Kasumi-1 (cell line): ENCODE data around the gene MAFB.

ENCODE experiments used
- DNase-seq, 2 experiments: peaks; one replicate each; lab custom pipeline; 2025; lab: John Stamatoyannopoulos, UW

The MAFB gene

DNA sequence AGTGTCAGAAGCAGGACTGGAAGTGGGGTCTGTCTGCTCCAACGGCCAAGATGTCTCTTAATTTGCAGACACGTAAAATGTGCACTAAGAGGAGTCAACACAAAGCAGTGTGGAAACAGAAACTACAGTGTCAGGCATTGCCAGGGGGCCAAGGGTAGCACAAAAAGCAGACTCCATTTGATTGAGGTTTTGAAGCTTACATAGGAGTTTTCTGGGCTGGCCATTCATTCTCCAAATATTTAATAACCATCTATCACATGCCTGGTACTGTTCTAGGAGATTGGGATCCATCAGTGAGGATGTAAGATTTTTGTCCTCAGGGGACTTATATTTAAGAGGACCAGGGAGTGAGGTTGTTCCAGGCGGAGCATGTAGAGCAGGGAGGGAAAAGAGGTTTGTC, 29.5 kb downstream of the MAFB start:
- no peak for DNase-seq

DNA sequence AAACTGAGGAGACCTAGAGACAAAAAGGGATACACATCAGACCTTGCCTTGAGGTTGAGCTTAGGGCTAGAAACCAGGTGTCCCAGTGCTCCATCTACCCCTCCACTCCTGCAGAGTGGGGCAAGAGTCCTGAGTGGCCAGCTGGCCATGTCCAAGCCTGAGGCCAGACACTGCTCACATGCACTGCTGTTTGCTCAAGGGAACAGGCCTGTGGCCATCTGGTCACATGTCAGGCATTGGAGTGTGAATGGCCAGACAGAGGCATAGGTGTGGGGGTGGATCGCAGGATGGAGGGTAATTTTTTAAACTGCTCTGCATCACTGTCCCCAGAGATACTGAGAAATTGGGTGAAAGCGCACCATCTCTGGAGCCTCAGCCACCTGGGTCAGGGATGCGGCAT, 30.5 kb downstream of the MAFB start:
- no peak for DNase-seq

DNA sequence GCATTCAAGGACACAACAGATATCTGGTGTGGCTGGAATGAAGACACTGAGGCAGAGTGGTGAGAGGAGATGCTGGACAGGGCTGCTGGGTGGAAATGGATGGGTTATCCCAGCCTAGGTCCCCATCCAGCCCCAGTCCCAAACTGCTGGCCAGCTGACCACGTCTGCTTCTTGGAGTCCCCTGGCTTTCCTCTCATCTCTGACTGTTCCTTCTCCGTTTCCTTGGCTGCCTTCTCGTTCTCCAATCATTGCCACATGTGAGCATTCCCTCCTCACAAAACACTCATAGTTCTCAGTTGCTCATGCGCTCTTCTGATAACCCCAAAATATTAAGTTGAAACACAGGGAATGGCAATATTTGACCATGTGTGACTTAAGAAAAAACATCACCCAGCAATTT, 31.5 kb downstream of the MAFB start:
- DNase-seq, result no peak

DNA sequence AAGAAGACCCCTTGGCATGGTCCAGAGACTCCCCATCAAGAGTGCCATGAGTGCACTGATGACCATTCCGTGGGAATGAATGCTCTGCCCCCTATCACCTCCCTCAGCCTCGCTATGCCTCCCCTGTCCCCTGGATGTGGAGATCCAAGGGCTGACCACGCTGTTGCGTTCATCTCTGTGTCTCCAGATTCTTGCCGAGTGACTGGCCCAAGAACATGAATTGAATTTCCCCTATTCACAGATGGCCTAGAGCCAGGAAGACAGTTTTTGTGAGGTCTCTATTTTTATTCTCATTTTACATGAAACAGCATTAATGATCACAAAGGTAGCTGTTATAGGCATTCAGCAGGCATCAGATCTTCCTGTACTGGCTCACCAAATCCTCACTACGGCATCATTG, 33.6 kb downstream of the MAFB start:
- DNase-seq, result no peak

DNA sequence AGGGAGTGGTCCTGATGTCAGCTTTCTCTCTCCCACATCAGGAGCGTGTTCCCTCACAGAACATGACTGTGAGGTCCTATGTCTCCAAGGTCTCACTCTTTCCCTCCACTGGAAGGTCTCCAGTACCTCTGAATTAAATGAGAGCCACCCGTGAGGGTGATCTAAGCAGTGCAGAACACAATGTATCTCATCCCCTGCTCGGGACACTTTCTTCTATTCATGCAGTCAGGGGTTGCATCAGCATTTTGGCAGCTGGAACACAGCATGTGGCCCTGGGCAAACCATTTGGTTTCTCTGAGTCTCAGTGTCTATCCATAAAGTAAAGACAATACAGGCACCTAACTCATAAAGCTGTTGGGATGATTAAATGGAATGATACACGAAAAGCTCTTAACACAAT, 34.2 kb downstream of the MAFB start:
- no peak for DNase-seq

DNA sequence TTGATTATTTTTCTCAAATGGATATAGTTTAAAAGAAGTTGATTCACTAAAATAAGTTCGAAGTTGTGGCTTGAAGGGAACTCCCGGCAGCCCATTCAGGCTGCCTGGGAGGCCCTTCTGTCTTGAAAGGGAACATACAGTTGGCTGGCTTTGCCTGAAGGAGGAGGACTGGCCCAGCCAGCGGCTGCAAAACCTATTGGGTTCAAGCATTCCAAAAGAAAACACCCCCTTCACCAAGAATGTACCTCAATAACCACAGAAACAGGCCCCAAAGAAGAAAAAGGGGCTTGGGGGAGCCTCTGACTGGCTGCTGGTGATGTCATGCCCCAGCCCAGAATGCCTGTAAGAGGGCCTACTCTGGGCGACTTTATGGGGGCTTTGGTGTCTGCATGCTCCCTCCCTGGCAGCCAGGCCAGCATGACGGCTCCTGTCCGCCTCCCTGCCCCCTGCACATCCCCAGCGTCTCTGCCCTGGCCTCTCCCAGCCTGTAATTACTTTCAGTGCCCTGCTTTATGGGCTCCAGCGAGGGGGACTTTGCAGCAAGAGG, 36.5 kb downstream of the MAFB start:
- DNase-seq, result no peak

DNA sequence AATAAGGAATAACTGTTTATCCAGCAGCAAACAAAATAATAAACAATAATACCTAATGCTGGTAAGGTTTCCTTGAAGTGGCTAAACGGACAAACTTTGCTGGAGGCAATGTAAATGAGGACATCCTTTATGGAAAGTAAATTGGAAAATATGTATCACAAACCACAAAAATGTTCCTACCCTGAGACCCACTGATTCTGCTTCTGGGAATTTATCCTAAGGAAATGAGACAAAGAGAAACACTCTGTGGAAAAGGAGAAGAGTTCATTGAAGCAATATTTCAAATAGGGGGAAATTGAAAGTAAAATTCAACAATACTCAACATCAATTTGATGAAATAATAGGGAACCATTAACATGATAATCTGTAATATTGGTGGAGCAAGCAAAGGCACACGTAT, 37.9 kb downstream of the MAFB start:
- DNase-seq, result no peak

DNA sequence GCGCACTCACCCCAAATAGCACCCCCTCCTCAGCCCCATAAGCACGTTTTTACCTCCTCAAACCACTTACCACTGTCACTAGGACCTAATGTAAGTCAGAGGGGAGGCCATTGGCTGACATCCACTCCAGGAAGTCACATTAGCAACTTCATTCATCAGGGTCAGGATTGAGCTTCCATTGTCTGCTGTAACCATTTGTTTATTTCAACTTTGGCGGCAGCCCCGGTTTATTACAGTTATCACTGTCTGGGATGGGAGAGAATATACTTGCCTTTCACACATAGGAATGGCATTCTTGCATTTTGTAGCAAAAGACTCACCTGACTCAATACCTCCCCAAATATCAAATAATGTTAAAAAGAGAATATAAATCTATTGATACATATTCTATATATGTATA, 38.3 kb downstream of the MAFB start:
- no peak for DNase-seq

DNA sequence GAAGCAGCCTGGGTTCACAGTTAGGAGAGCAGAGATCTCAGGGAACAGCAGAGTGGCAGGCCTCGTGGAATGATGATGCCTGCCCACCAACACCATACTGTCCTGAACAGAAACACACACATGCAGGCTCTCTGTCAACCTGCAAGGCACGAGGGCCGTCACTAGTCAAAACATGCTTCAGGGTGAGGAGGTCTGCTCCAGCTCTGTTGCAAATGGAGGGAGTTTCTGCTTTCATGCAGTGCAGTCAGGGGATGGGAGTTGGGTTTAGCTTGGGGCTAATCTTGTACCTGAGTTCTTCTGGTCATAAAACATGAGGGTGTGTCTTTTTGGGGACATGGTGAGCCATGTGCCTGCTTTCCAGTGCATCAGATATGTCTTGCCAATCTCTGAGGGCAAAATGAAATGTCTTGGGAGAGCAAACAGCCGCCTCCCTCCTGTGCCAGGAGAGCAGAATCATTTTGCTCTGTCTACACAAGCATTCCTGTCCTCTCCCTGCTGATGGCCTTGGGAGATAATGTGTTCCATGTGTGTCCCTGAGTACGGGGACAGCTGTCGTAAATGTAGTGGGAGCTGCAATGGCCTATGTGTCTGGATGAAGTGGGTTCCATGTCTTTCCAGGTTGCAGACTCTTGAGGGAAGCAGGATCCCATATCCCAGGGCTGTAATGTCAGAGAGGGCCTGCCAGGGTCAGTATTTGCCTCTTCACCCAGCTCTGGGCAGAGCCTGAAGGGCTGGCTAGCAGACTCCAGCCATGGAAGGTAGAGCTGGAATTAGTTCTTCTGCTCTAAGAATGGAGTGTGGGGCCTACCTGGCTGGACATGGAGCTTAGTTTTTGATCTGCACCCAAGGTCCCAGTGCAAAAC, 40.6 kb downstream of the MAFB start:
- DNase-seq, result no peak

DNA sequence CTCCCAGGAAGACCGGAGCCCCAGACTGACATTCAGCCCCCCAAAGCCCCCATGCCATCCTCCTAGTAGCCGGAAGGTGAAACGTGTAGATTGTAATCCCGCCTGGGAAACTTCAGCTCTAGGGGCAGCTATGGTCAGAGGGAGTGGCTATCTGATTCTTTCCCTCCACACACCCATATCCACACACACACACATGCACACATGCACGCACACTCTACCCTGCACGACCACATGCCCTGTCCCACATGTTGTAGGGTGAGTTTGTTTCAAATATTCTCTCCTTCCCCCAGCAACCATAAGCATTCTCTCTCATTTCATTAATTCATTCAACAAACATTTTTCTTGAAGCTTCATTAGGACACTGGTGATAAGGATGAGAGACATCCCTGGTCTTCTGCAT, 42.2 kb downstream of the MAFB start:
- DNase-seq, result no peak

DNA sequence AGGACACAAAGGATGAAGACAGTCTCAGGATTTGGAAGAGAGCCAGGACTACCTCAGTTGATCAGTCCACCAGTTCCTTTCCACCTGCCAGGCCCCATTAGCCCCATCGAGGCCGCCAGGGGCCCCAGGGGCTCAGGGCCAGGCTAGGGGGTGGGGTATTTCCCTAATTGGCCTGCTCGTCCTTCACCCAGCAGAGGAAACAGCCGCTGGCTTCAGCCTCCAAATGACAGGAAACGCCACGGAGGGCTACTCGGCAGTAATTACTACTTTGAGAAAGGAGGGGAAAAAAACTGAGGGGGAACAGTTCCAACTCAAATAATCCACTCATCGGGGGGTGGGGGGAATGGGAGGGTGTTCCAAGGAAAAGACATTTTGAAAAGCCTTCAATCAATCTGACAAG, 42.7 kb downstream of the MAFB start:
- DNase-seq, result no peak

DNA sequence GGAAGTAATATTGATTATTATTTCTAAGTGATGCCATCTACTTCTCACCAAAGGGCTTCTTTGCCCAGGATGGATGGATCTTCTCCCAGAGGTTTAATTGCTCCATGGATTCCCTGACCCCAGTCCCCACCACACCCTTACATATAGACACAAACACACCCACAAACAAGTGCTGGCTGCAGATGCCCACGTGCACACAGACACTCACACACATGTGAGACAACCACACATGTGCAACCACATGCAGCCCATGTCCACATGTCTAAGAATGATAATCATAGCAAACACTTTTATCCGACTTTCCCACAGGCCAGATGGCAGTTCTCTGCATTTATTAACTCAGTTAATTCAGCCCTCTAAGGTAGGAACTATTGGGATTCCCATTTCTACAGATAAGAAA, 44.2 kb downstream of the MAFB start:
- no peak for DNase-seq

DNA sequence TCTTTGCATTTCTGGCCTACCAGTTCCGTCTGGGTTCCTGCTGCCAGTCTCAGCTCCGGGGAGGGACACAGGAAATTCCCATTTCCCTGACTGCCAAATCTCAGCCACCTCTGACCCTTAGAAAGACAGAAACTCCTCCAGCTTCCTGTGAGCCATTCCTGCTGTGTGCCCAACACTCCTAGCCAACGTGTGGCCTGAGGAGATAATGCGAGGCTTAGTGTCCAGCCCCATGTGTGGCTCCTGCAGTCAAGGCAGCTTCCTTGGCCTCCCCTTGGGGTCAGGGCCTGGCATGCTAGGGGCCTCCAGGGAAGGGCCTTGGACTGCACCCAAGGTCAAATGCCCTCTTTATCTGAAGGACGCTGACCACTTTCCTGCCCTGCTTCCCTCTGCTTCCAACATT, 45.1 kb downstream of the MAFB start:
- no peak for DNase-seq

DNA sequence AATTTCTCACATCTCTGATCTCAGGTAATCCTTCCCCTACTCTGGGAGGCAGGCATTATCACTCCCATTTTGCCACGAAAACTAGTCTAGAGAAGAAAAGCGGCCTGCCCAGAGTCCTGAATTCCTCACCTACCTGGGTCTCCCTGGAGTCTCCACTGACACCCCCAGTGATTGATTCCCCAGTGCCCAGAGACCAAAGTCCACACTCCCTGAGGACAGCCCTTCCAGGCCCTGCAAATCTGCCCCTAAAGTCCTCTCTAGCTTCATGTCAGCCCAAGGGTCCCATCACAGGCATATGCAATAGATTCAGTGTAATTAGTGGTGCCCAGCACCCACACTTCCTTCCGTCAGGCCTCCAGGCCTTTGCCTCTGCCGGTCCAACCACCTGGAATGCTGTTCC, 47.2 kb downstream of the MAFB start:
- no peak for DNase-seq

DNA sequence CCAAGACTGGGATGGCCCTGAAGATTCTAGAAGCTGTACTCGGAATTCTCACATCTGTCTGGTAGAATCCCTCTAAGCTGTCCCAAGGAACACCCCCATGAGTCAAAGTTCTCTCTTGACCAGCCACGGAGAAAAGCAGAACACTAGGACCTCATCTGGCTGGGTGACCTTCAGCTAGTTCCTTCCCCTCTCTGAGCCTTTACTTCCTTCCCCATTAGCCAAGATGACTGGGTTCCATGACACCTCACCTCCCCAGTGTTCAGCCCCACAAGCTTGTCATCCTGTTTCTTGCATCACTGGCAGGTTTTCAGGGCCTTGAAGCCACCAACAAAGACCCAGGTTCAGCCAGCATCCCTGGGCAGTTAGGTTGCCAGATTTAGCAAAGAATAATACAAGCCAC, 47.8 kb downstream of the MAFB start:
- DNase-seq, result no peak

DNA sequence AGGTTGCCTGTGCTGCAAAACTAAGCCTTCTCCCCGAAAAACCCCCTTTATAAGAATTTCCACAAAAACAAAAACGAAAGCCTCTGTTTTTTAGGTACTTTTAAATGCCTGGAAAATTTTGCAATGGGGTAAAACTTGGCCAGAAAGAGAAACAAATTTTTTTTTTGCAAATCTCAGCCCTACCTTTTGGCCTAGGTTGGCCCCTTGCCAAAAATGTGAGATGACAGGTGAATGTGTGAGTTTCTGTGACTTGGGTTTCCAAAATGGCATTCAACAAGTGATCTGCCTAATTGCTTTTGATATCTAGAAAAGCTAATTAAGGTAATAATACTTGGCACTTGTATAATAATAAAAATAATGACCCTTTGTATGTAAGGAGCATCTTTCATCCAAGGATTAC, 48.4 kb downstream of the MAFB start:
- DNase-seq, result no peak

DNA sequence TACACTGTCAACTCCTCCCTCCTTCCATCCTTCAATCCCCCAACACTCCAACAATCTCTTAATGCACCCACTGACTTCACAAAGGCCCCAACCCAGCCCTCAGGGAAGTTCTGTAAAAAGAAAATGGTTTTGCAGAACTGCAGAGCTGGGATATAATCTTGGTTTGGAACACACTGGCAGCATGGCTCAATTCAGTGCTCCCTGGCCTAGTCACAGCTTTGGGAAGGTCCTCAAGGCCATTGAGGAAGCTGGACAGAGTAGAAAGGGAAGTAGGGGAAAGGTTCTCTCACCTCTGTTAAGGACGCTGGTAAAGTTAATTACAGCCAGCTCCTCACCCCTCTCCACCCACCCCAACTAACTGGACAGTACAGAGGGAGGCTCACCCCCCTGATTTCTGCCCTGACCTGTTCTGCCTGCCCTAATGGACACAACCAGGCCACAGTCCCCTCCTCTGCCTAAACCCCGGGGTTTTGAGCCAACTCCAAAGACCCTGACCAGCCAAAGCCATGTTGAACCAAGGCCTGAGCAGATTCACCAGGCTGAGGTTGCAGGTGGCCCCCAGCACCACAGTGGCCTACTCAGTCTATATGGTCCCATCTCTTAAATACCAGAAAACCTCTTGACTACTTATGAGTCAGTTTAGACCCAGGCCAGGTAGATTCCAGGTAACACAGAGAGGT, 49.2 kb downstream of the MAFB start:
- no peak for DNase-seq

DNA sequence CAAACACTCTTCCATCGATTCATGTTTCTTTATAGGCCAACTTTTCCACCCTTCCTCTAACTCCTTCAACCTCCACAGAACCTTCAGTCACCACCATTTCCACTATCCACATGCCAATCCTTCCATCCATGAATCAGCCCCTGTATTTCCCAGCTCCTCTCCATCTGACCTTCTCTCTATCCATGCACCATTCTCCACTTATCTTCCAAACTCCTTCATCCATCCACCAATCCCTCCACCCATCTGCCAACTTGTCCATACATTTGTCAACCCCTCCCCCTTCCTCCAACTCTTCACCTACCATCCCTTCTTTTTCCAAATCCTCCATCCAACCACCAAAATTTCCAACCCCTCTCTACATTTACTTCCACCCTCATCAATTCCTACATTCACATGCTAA, 49.9 kb downstream of the MAFB start:
- DNase-seq, result no peak

DNA sequence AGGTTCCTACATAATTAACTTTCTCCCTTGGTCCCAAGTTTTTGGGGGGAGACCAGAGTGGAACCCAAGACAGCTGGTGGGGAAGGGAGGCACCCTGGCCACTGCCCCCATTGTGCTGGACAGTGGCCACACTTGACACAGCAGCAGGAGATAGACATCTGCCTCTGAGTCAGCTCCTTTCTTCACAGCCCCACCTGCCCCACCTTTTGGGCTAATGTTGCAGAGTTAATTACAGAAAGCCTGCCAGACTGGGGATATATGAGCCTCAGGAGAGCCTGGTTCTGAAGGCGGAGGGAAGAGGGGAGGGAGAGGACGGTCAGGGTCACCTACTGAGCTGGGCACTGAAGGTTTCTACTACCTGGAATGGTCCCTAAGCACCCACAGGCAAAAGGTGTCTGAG, 50.6 kb downstream of the MAFB start:
- no peak for DNase-seq

DNA sequence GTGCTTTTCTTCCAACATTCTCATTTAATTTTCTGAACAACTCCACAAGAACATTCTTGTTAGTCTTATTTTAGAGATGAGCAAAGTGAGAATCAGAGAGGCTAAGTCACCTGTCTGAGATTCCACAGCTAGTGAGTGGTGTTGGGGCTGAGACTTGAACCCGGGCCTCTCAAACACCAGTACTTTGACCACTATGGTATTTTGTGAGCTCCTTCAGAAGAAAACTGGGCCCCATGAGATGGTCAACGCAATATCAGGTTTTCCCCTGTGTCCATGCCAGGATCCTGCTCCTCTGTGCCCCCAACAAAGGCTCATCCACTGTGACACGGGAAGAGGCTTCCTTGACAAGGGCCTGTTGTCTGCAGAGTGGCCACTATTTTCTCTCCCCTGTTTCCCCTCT, 51.9 kb downstream of the MAFB start:
- DNase-seq, result no peak

DNA sequence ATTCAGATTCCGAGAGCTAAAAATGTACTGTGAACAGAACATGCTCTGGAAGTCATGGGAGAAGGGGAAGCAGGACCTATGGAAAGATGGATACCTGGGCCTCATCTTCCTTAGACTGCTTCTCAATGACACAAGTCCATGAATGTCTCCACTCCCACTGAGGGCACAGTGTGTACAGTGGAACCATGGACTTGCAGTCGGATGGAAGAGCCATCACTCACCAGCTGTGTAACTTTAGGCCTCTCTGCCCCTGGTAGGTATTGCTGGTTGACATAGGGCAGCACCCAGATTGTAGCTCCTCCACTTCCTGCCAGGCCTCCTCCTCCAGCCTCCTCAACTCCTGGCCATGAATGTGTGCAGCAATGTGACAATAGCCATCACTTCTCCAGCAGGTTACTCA, 52.5 kb downstream of the MAFB start:
- no peak for DNase-seq

DNA sequence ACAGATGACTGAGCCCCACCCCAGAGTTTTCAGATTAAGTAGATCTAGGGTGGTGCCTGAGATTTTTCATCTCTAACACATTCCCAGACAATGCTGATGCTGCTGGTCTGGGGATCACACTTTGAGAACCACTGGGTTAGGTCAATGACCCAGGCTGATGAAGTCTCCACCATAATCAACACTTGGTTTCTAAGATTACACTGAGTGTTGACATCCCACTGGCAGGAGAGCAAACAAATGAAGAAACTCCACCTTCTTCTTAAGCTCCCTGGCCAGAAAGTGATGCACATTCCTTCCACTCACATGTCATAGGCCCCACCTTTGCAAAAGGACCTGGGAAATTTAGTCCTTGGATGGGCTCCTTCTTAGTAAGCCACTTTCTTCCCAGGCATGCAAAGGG, 53.1 kb downstream of the MAFB start:
- DNase-seq, result no peak
